K562 (cell line): Measurements from ENCODE around the gene METTL25B. TPM values are rescaled to one million over a fixed set of nuclear protein-coding genes. Genes with fewer than 3 reads are reported as not detected.

ENCODE experiments used
- C11orf30 ChIP-seq: fragments of 450-650 bp; IDR thresholded peaks from 2 replicates; pipeline ENCODE4 v1.6.1; 2016; ENCODE audit warnings: low read depth, mild to moderate bottlenecking
- CREBBP ChIP-seq: IDR thresholded peaks from one replicate; pipeline ENCODE4 v1.6.1; 2012; ENCODE audit warnings: low read depth, mild to moderate bottlenecking, control low read depth, inconsistent platforms, low read length
- EGR1 ChIP-seq: fragments of 450-650 bp; conservative IDR thresholded peaks from 2 replicates; pipeline ENCODE4 v1.6.1; 2017; ENCODE audit warnings: mild to moderate bottlenecking
- HDAC1 ChIP-seq, 2 experiments: fragments of 450-650 bp; IDR thresholded peaks; 2 replicates each; pipeline ENCODE4 v1.6.1; 2016 to 2017; ENCODE audit warnings: inconsistent platforms in 1 of 2, mild to moderate bottlenecking in 1 of 2, moderate library complexity in 1 of 2
- JUN ChIP-seq, 2 experiments: sonication (generic) in 1 of 2; formaldehyde crosslinking in 1 of 2; IDR thresholded peaks; 2 replicates each; pipeline versions ENCODE4 v1.6.1 to v1.8.0; 2012 to 2022; ENCODE audit warnings: borderline replicate concordance in 2 of 2, mild to moderate bottlenecking in 2 of 2, improper control_type of control experiment in 1 of 2, low read depth in 1 of 2, low read length in 1 of 2, missing genetic modification reagents in 1 of 2
- KLF1 ChIP-seq: fragments of 450-650 bp; IDR thresholded peaks from 2 replicates; pipeline ENCODE4 v1.6.1; 2016; ENCODE audit warnings: missing genetic modification characterization, missing compliant biosample characterization
- NCOR1 ChIP-seq: fragments of 450-650 bp; IDR thresholded peaks from 2 replicates; pipeline ENCODE4 v1.6.1; 2016; ENCODE audit warnings: mild to moderate bottlenecking, moderate library complexity
- NFXL1 ChIP-seq: fragments of 450-650 bp; formaldehyde crosslinking; IDR thresholded peaks from 2 replicates; pipeline ENCODE4 v1.4.0; 2021; ENCODE audit warnings: mild to moderate bottlenecking
- RAD21 ChIP-seq, 2 experiments: fragments of 250-450 bp in 1 of 2; fragments of 450-650 bp in 1 of 2; sonication (Bioruptor Pico) in 1 of 2; formaldehyde crosslinking in 1 of 2; IDR thresholded peaks in 1 of 2; conservative IDR thresholded peaks in 1 of 2; 2 replicates each; pipeline versions ENCODE4 v1.4.0 to v1.8.0; 2020 to 2022; ENCODE audit warnings: mild to moderate bottlenecking in 2 of 2, moderate library complexity in 1 of 2
- RB1 ChIP-seq: fragments of 450-650 bp; IDR thresholded peaks from 2 replicates; pipeline ENCODE4 v1.6.1; 2017; ENCODE audit warnings: low read depth, mild to moderate bottlenecking
- ZNF589 ChIP-seq: fragments of 200-800 bp; sonication (Bioruptor generic); IDR thresholded peaks from 2 replicates; pipeline ENCODE4 v1.6.1; 2016; ENCODE audit warnings: low read depth, missing genetic modification characterization, missing compliant biosample characterization
- ZNF830 ChIP-seq: fragments of 250-450 bp; sonication (Bioruptor Pico); IDR thresholded peaks from 2 replicates; pipeline ENCODE4 v1.5.0; 2021; ENCODE audit warnings: mild to moderate bottlenecking
- polyA plus RNA-seq, 8 experiments: library from polyadenylated mRNA; depleted of rRNA in 4 of 8; stranded (reverse) in 5 of 8; unstranded in 3 of 8; fragments of >200 nt; fragmentation: Nextera tagmentation in 2 of 8; fragmentation: Illumina TruSeq in 1 of 8; extraction: Ambion mirVana in 2 of 8; extraction: Trizol in 1 of 8; gene quantifications; 2 replicates each; pipeline versions ENCODE4 v1.2.1 to v1.2.3, GENCODE V29; 2011 to 2014; ENCODE audit warnings: inconsistent platforms in 1 of 8, missing spikeins in 1 of 8
- total RNA-seq, 7 experiments: library from RNA; depleted of rRNA in 6 of 7; stranded (reverse); fragments of >200 nt in 6 of 7; fragmentation: Illumina TruSeq in 2 of 7; extraction: Trizol in 2 of 7; gene quantifications; 2 replicates each; pipeline versions ENCODE4 v1.2.1 to v1.2.3, GENCODE V29; 2011 to 2021; ENCODE audit warnings: low replicate concordance in 1 of 7
- TF ChIP-seq, protein P1 (sequence below): sonication (generic); formaldehyde crosslinking; IDR thresholded peaks from 2 replicates; pipeline ENCODE4 v1.8.0; 2022; ENCODE audit warnings: mild to moderate bottlenecking, missing genetic modification reagents, borderline replicate concordance
- TF ChIP-seq, protein P2 (sequence below): fragments of 250-450 bp; sonication (Bioruptor Pico); IDR thresholded peaks from 2 replicates; pipeline ENCODE4 v1.6.1; 2021; ENCODE audit warnings: mild to moderate bottlenecking
- TF ChIP-seq, protein P3 (sequence below), 2 experiments: fragments of 450-650 bp; formaldehyde crosslinking in 1 of 2; IDR thresholded peaks; 2 replicates each; pipeline versions ENCODE4 v1.4.0 to v1.6.1; 2014 to 2020; ENCODE audit warnings: mild to moderate bottlenecking in 2 of 2, borderline replicate concordance in 1 of 2, low read depth in 1 of 2

Gene METTL25B
- total and polyA plus RNA-seq, 9 of the 15 experiments (the other 6 are each of a cell fraction or from before 2014, with no cell fraction given) = 7.7 to 48.3 (median 33.1) TPM

DNA sequence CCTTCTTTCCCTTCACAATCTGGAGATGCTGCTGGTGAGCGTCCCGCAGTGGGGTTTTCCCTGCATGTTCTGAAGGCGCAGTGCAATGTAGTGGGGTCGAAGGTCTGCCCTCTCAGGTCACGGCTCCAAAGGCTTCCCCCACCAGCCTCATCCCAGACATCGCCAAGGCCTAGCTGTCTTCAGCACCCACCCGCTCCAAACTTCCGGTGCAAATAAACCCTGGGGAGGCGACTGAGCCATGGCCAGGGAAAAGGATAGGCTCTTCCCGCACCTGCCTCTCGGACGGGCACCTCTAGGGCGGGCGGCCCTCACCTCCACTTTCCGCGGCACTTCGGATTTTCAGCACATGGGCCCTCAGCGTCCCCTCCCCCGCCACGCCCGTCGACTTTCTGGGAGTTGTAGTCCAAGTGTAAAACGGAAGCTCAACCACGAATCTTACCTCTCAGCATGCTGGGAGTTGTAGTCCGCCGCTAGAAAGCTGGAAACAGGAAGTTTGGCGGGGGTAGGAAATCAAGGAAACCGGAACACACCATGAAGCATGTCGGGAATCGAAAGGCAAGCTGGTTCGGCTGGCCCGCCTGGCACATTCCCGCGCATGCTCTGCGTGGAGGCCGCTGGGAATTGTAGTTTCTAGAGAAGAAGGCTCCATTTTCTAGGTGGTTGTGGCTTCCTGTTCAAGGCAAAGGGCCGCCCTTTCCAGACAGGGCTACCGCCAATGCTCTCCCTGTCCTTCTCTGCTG lies 12.6 kb downstream of the METTL25B start, which contains the start of gene MRPL24 (continued):
- TF ChIP-seq, protein P1, sequence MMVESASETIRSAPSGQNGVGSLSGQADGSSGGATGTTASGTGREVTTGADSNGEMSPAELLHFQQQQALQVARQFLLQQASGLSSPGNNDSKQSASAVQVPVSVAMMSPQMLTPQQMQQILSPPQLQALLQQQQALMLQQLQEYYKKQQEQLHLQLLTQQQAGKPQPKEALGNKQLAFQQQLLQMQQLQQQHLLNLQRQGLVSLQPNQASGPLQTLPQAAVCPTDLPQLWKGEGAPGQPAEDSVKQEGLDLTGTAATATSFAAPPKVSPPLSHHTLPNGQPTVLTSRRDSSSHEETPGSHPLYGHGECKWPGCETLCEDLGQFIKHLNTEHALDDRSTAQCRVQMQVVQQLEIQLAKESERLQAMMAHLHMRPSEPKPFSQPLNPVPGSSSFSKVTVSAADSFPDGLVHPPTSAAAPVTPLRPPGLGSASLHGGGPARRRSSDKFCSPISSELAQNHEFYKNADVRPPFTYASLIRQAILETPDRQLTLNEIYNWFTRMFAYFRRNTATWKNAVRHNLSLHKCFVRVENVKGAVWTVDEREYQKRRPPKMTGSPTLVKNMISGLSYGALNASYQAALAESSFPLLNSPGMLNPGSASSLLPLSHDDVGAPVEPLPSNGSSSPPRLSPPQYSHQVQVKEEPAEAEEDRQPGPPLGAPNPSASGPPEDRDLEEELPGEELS = peak; percentile 93
- 0 out of 4 replicates have a peak, but pooled peaks of 1 of the 2 experiments have one; percentile 12 for TF ChIP-seq RAD21 (CRISPR knock-in tag; conservative IDR thresholded peaks at IDR 0.05 in 1 of 2, IDR thresholded peaks at IDR 0.05 in 1 of 2)
- TF ChIP-seq HDAC1 (IDR thresholded peaks at IDR 0.05) = peak in 1 of 2 experiments; percentile 98; a peak in 2 of 4 replicates
- TF ChIP-seq JUN (IDR thresholded peaks at IDR 0.05; ENCODE audit: borderline replicate concordance, low read depth, low read length) = peak; percentile 42; the same call in 1 of the 2 replicates
- no peak; the same call in 1 of the 2 replicates for TF ChIP-seq JUN (CRISPR knock-in tag; IDR thresholded peaks at IDR 0.05; ENCODE audit: borderline replicate concordance)
- TF ChIP-seq, protein P2, sequence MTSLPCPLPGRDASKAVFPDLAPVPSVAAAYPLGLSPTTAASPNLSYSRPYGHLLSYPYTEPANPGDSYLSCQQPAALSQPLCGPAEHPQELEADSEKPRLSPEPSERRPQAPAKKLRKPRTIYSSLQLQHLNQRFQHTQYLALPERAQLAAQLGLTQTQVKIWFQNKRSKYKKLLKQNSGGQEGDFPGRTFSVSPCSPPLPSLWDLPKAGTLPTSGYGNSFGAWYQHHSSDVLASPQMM (CRISPR knock-in tag) = no peak
- TF ChIP-seq NCOR1 = peak; percentile 5
- no peak for TF ChIP-seq NFXL1
- TF ChIP-seq, protein P3, sequence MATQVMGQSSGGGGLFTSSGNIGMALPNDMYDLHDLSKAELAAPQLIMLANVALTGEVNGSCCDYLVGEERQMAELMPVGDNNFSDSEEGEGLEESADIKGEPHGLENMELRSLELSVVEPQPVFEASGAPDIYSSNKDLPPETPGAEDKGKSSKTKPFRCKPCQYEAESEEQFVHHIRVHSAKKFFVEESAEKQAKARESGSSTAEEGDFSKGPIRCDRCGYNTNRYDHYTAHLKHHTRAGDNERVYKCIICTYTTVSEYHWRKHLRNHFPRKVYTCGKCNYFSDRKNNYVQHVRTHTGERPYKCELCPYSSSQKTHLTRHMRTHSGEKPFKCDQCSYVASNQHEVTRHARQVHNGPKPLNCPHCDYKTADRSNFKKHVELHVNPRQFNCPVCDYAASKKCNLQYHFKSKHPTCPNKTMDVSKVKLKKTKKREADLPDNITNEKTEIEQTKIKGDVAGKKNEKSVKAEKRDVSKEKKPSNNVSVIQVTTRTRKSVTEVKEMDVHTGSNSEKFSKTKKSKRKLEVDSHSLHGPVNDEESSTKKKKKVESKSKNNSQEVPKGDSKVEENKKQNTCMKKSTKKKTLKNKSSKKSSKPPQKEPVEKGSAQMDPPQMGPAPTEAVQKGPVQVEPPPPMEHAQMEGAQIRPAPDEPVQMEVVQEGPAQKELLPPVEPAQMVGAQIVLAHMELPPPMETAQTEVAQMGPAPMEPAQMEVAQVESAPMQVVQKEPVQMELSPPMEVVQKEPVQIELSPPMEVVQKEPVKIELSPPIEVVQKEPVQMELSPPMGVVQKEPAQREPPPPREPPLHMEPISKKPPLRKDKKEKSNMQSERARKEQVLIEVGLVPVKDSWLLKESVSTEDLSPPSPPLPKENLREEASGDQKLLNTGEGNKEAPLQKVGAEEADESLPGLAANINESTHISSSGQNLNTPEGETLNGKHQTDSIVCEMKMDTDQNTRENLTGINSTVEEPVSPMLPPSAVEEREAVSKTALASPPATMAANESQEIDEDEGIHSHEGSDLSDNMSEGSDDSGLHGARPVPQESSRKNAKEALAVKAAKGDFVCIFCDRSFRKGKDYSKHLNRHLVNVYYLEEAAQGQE (IDR thresholded peaks at IDR 0.05; ENCODE audit: borderline replicate concordance) = no peak
- TF ChIP-seq, protein P3 (CRISPR knock-in tag; IDR thresholded peaks at IDR 0.05; ENCODE audit: low read depth) = peak; percentile 67; the same call in 1 of the 2 replicates
- TF ChIP-seq ZNF589 = peak; percentile 68; the same call in 1 of the 2 replicates
- TF ChIP-seq KLF1 = peak; percentile 79
- 0 out of 2 replicates have a peak, but pooled peaks have one; percentile 46 for TF ChIP-seq ZNF830 (CRISPR knock-in tag)
- peak; percentile 36; the same call in 1 of the 2 replicates for TF ChIP-seq RB1
- TF ChIP-seq EGR1 = peak; percentile 78
- no peak for TF ChIP-seq CREBBP
- peak; percentile 64; the same call in 1 of the 2 replicates for TF ChIP-seq C11orf30
